ENCODE results near the gene PCIF1. TPM values are rescaled to one million over a fixed set of nuclear protein-coding genes. Genes with fewer than 3 reads are reported as not detected.

Gene PCIF1
- total and polyA plus RNA-seq, 9 of the 15 experiments (the other 6 are each of a cell fraction or from before 2014, with no cell fraction given): 5.8 to 29.4 (median 11.3) TPM

GRCh38 chr20:45971675-45972499 is 37.4 kb downstream of the PCIF1 start, which contains the start of gene ZNF335 (continued):
- TF ChIP-seq CHD7 (IDR thresholded peaks at IDR 0.05; ENCODE audit: low read depth, low read length) (no peak), MEIS2 (IDR thresholded peaks at IDR 0.05; ENCODE audit: partially characterized antibody) (peak; percentile 48), HIVEP1 (CRISPR knock-in tag; IDR thresholded peaks at IDR 0.05) (0 out of 2 replicates have a peak, but pooled peaks have one; percentile 51), MTA1 (IDR thresholded peaks at IDR 0.05; ENCODE audit: borderline replicate concordance) (peak; percentile 95), BHLHE40 (IDR thresholded peaks at IDR 0.05; ENCODE audit: low read length) (peak; percentile 94), YBX1 (IDR thresholded peaks at IDR 0.05) (no peak), MTA2 (IDR thresholded peaks at IDR 0.05; ENCODE audit: low read depth) (no peak), GMEB1 (CRISPR knock-in tag; IDR thresholded peaks at IDR 0.05) (peak; percentile 79), SMAD3 (CRISPR knock-in tag; conservative IDR thresholded peaks at IDR 0.05) (0 out of 2 replicates have a peak, but pooled peaks have one; percentile 9), SIN3A (IDR thresholded peaks at IDR 0.05; ENCODE audit: borderline replicate concordance in 2 of 2, control insufficient read depth in 1 of 2, low read depth in 2 of 2, low read length in 2 of 2) (no peak; a peak in 1 of 4 replicates), ERF (CRISPR knock-in tag; IDR thresholded peaks at IDR 0.05) (peak; percentile 45; the same call in 1 of the 2 replicates), STAG1 (CRISPR knock-in tag; IDR thresholded peaks at IDR 0.05; ENCODE audit: borderline replicate concordance) (no peak), HLTF (IDR thresholded peaks at IDR 0.05) (peak; percentile 92; the same call in 1 of the 2 replicates), CHD1 (IDR thresholded peaks at IDR 0.05; ENCODE audit: low read length) (peak; percentile 11)
- TF ChIP-seq, protein P1, sequence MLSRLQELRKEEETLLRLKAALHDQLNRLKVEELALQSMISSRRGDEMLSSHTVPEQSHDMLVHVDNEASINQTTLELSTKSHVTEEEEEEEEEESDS (CRISPR knock-in tag; IDR thresholded peaks at IDR 0.05): no peak

Data from K562 (cell line).